ACHN (cell line): ENCODE data around the gene CRYGD.

Experiments
- DNase-seq: peaks from one replicate; pipeline ENCODE4 v3.0.0-alpha.2; 2015
- in situ Hi-C: cut with HindIII; loops from 2 replicates; pipeline ENCODE4 v1.10.0; 2017; ENCODE audit warnings: low sequenced_read_pairs, low pct_ligation_motif_present, low pct_unique_long_range_greater_than_20kb

CRYGD gene

DNA sequence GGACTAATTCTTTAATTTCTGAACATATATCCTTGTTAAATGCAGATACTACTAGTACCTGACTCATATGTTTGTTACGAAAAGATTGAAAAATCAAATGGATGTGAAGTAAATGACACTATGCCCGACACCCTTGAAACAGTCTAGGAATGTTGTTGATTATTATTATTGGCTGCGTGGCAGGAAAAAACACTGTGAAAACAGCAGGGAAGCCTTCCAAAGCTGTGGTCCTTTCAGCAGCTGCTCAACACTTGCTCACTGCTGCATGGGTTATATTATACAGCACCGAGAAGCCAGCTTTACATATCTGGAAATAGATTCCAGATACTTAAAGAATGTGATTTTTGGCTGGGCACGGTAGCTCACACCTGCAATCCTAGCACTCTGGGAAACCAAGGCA, 26.5 kb downstream of the CRYGD start:
- DNase-seq = no peak
- in situ Hi-C loops = no loop called here

DNA sequence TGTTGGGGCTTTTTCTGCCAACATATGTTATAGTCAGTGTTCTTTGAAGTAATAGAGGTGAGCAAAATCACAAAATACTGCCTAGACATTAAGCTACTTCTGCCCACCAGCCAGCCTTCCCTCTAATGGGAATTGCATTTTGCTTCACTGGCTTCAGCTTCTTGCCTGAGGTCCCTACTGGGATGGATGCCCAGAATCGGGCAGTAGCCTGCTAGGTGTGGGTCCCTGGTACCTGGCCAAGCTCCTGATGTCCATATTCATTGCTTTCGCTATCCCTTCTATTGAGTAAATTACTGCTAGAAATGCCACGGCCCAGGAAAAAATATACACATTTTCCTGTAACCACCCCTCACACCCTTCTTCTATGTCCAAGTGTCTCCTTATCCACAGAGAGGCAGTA, 27.0 kb downstream of the CRYGD start:
- in situ Hi-C loops = no loop called here
- no peak for DNase-seq

GRCh38 chr2:208096080-208096479, 28.2 kb downstream of the CRYGD start:
- no peak for DNase-seq
- in situ Hi-C loops = no loop called here

DNA sequence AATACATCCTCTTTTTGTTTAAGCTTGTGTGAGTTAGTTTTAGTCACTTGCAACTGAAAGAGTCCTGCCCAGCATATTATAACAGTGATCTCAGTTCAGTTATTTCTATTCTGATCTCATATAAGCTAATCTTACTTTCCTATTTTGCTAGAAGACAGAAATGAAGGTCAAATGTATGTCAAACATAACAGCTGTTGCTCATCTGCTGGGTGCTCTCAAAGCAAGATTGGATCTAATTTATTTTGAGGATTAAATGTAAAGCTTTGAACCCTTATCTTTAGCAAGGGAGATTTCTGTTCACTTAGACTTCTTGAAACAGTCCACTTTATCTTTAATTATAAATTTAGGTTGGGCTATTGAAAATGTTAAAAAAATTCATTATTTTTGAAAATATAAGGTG, 31.2 kb downstream of the CRYGD start:
- in situ Hi-C loops = no loop called here
- no peak for DNase-seq

DNA sequence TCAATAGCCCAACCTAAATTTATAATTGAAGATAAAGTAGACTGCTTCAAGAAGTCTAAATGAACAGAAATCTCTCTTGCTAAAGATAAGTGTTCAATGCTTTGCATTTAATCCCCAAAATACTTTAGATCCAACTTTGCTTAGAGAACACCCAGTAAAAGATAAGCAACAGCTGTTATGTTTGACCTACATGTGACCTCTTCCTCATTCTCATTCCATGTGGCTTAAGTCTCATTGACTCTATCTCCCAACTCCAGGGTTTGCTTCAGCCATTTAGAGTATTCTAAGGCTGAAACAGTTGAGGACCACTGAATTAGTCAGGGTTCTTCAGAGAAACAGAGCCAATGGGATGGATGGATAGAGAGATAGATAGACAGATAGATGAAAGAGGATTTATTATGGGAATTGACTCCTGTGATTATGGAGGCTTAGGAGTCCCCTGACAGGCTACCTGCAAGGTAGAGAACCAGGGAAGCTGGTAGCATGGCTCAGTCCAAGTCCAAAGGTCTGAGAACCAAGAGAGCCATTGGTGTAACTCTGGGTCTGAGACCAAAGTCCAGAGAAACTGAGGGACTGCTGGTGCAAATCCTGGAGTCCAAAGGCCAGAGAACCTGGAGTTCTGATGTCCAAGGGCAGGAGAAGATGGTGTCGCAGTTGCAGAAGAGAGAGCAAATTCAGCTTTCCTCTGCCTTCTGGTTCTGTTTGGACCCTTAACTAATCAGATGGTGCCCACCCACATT, 32.1 kb downstream of the CRYGD start:
- DNase-seq = no peak
- in situ Hi-C loops = no loop called here

- in situ Hi-C loops = no loop called here
- DNase-seq = no peak
These were observed 33.9 kb downstream of the CRYGD start for GRCh38 chr2:208090420-208090819.

DNA sequence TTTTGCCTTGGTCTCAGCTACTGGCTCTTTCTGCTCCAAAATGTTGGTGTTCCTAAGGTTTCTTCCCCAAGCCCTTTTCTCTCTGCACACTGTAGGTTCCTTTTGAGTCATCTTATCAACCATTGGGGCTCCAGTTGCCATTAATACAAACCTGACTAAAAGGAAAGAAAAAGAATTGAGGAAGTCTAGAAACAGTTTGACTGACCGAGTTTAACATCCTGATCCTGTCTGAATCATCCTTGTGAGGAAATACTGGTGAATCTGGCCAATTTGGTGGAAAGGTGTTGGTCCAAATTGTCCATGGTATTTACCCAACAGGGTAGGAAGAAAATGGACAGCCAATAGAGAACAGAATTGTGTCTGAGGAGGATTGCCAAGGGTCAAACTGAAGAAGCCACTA, 38.3 kb downstream of the CRYGD start:
- in situ Hi-C loops = no loop called here
- DNase-seq = no peak

GRCh38 chr2:208083807-208084206, 40.5 kb downstream of the CRYGD start:
- DNase-seq = no peak
- in situ Hi-C loops = no loop called here

DNA sequence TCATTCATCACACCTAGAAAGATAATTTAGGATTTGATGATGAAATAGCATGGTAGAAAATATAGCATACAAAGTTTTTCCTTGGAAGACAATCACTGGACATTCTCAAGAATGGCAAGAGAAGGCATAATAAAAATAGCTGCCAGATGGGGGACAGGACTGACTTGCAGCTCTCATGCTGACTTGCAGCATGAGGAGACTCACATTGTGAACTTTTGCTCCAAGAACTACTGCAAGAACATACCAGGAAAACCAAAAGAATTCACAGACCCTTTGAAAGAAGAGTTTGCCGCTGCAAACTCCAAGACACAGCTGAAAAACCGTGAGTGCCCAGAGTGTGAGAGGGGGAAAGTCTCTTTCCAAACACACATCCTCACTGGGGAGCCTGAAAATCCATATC, 47.0 kb downstream of the CRYGD start:
- no peak for DNase-seq
- in situ Hi-C loops = no loop called here

- no peak for DNase-seq
These were observed 49.5 kb downstream of the CRYGD start for GRCh38 chr2:208074610-208075356.

GRCh38 chr2:208072250-208072892, 52.0 kb downstream of the CRYGD start:
- peak; percentile 64 for DNase-seq
- in situ Hi-C loops = loop anchor here (25.0 kb wide), 1 partner anchor 335 kb away; no protein-coding TSS in a partner anchor

More at GRCh38 chr2:208074610-208075356, 49.5 kb downstream of the CRYGD start:
- in situ Hi-C loops = loop anchor here (25.0 kb wide), 1 partner anchor 337 kb away; no protein-coding TSS in a partner anchor
